Adrenal gland (tissue), 5 donors: Measurements from ENCODE around the gene SETBP1.

Source experiments
- CTCF ChIP-seq, 6 experiments: fragments of 450-650 bp in 4 of 6; fragments of 200-600 bp in 2 of 6; sonication (generic) in 1 of 6; IDR thresholded peaks; 1 replicate in 5 of 6; 2 replicates in 1 of 6; pipeline versions ENCODE4 v1.5.1 to v1.8.0; 2016 to 2021; ENCODE audit warnings: antibody characterized with exemption in 6 of 6, mild to moderate bottlenecking in 2 of 6, moderate library complexity in 1 of 6
- POLR2A ChIP-seq, 2 donors: fragments of 450-650 bp; IDR thresholded peaks; one replicate each; pipeline ENCODE4 v1.6.1; 2017; ENCODE audit warnings: antibody characterized with exemption in 2 of 2, mild to moderate bottlenecking in 2 of 2, moderate library complexity in 1 of 2
- donor health status: DM: no; HTN: no; CAD: no.

DNA sequence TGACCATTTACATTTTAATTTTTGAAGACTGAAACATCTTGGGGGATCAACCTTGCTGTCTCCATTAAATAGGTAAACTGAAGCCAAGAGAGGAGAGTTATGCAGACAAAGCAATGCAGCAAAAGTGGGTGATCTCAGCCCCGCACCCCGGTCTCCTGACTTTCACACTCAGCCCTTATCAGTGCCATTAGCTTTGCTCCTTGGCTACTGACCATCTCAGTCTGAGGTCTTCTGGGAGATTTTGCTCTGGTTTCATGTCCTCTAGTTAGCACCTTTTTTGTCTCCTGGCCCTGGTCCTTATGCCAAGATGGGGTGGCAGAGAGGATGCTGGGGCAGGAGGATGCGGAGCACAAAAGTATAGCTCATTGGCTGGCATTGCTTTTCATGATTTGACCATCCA lies 61.4 kb downstream of the SETBP1 start:
- TF ChIP-seq CTCF (IDR thresholded peaks at IDR 0.05) (no peak), POLR2A (IDR thresholded peaks at IDR 0.05) (no peak)
